ENCODE results near the gene DOK7. TPM values are rescaled to one million over a fixed set of nuclear protein-coding genes. Genes with fewer than 3 reads are reported as not detected.

Gene DOK7, protein sequence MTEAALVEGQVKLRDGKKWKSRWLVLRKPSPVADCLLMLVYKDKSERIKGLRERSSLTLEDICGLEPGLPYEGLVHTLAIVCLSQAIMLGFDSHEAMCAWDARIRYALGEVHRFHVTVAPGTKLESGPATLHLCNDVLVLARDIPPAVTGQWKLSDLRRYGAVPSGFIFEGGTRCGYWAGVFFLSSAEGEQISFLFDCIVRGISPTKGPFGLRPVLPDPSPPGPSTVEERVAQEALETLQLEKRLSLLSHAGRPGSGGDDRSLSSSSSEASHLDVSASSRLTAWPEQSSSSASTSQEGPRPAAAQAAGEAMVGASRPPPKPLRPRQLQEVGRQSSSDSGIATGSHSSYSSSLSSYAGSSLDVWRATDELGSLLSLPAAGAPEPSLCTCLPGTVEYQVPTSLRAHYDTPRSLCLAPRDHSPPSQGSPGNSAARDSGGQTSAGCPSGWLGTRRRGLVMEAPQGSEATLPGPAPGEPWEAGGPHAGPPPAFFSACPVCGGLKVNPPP
- 2.4 TPM for total RNA-seq (ENCODE audit: insufficient read depth, low replicate concordance)

DNA sequence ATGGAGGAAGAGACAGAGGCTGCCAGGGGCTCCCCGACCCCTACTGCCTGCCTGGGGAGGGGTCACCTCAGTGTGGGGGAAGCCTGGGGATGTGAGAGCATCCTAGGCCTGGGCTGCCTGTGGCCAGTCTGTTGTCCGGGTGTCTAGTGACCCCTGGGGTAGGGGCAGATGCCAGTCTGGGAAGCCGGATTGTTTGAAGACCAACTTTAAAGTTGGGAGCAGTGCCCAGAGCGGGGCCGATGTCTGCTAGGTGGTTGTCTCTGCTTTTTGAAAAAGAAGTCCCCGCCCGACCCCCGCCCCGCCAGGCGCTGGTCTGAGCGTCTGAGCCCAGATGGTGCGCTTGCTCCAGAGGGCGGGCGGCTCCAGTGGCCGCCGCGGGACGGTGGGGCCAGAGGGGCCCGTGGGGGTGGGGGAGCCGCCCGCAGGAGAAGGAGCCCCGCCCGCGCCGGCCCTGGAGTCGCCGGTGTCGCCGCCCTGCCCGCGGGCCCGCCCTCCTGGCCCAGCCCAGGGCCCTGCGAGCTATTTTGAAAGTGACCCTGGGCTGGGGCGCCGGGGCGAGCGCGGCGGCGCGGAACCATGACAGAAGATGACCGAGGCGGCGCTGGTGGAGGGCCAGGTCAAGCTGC, at the start of gene DOK7:
Gene DOK7 (plus strand): TSS at position 517 of the 626 bp plus-strand sequence. CDS start 70 bp downstream, at position 587.
- no peak for DNase-seq (ENCODE audit: low spot score)

DNA sequence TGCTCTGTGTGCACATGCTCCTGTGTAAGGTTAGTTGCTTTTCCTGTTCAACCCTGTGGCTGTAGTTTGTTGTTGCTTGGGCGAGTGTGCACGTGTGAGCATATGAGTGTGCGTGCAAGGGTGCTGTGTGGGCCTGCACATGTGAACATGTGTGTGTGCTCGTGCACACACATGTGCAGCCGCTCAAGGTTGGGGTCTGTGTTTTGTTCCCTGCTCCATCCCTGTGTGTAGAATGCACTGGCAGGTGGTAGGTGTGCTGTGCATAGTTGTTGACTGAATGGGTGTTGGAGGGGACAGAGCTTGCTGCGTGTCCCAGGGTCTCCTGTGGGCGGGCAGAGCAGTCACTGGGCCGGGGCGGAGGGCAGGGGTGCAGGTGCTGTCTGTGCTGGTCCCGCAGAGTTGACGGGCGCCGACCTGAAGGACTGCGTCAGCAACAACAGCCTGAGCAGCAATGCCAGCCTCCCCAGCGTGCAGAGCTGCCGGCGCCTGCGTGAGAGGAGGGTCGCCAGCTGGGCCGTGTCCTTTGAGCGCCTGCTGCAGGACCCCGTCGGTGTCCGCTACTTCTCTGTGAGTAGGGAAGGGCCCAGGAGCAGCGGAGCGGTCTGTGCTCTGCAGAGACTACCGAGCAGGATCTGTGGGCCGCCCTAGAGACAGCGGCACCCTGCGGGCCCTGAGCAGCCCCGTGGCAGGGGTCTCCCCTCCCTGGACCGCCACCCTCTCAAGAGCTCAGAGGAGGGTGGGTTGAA, 49.3 kb upstream of the DOK7 start:
- no peak for DNase-seq (ENCODE audit: low spot score)

DNA sequence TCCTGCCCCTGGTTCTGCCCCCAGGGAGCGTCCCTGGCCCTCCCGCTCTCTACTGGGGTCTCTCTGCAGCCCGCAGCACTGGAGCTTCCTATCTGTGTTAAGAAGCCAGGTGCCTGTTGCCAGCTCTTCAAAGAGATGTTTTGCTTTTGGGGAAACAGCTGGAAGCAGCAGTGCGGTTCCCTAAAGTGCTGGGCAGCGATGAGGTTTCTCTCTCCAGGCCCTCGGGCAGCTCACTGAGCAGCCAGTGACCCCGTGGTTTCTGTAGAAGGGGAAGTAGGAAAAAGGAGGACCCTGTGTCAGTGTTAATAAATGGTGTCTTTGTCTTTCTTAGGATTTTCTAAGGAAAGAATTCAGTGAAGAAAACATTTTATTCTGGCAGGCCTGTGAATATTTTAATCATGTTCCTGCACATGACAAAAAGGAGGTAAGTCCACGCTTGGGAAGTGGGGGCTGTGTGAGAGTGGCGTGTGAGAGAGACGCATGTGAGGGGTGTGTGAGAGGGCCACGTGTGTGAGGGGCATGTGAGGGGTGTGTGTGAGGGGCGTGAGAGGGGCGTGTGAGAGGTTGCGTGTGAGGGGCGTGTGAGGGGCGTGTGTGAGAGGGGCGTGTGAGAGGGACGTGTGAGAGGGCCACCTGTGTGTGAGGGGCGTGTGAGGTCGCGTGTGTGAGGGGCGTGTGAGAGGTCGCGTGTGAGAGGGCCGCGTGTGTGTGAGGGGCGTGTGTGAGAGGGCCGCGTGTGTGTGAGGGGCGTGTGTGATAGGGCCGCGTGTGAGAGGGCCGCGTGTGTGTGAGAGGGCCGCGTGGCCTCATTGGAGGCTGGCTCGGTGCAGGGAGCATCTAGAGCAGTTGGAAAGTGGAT, 48.5 kb upstream of the DOK7 start:
- peak; percentile 31 for DNase-seq (ENCODE audit: low spot score)

DNA sequence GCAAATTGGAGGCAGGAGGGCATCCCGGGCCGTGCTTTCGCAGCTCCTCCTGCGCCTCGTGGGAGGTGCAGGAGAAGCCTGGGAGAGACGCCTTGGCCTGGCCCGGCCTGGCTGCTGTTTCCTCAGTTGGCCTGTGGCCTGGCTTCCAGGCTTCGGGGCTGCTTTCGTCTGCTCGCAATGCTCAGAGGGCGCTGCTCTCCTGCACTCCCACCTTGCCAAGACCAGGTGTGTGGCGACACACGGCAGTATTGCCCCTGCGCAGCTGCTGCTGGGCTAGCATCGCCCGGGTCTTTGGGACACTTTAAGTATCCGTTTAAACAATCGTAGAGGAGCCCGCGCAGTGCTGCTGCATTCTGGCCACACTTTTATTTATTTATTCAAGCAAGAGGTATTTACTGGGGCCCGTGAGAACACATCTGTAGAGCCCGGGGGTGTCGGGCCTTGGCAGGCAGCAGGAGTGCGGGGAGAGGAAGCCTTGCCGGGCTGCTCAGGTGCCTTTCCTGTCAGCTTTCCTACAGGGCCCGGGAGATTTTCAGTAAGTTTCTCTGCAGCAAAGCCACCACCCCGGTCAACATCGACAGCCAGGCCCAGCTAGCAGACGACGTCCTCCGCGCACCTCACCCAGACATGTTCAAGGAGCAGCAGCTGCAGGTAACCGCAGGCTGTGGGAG, 47.5 kb upstream of the DOK7 start:
- DNase-seq (ENCODE audit: low spot score): no peak

DNA sequence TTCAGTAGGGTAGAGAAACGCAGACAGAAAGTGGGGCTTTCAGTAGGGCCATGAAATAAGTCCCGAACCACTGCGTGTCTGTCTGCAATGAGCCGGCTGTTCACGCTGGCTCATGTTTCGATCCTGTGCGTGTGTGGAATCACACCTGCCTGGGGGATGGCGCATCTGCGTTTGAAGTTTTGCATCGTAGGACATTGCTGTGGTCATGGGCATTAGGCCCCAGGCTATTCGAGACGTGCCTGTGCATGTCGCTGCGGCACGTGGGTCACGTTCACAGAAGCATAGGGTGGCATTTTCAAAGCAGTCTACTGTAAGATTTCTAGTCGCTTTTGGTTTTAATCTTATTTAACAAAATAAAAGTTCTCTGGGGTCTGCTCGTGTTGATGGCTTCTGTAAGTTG, 46.8 kb upstream of the DOK7 start:
- peak; percentile 16 for DNase-seq (ENCODE audit: low spot score)

DNA sequence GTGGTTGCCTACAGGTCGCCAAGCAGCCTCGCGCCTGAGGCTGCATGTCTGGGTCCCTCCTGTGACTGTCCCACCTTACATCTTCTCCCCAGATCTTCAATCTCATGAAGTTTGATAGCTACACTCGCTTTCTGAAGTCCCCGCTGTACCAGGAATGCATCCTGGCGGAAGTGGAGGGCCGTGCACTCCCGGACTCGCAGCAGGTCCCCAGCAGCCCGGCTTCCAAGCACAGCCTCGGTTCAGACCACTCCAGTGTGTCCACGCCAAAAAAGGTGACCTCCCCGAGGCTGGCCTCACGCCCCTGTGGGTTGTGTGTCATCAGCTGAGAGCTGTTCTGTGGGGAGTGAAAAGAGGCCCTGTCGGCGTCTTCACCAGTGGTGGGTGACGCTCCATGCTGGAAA, 46.3 kb upstream of the DOK7 start:
- DNase-seq (ENCODE audit: low spot score): no peak

DNA sequence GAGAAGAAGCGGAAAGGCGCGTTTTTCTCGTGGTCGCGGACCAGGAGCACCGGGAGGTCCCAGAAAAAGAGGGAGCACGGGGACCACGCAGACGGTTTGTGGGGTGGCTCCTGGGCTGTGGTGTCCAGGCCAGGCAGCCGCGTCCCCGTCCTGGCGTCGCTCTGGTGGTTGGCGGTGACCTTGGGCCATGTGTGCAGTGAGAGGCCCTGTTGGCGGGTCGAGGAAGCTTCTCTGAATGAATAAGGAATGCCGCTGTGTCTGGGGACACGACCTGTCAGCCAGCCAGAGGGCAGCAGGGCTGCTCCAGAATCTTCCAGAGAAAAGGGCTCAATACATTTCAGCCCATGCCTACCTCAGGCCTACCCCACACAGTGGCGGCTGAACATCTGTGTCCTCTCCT, 45.7 kb upstream of the DOK7 start:
- DNase-seq (ENCODE audit: low spot score): no peak

DNA sequence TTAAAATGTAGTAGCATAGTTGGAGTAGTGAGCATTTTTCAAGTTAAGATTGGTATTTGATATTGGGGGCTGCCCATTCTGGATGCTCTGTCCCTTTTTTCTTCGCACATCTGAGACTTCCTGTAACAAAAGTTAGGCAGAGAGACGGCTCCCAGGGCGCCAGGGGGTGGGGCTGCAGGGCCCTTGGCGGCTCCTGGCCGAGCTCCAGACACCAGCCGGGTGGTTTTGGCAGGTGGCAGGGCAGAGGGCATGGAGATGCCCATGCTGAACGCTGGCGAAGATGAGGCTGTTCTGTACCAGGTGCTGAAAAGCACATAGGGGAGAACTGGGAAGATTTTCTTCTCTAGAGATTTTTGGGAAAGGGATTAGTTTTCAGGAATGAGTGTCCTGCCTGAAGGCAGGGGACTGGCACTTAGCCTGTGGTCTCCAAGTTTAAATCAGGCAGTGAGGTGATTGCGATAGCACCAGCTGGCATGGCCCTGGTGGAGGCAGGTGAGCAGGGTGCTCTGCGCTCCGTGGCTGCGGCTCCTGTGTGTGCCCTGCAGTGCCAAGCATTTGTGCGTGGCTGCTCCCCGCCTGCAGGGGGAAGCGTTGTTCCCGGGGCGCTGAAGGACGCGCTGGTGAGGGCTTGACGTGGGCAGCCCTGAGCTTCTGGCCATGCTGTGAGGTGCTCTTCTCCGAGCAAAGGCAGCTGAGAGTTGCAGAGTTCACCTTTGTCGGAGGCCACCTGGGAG, 44.9 kb upstream of the DOK7 start:
- DNase-seq (ENCODE audit: low spot score): no peak

DNA sequence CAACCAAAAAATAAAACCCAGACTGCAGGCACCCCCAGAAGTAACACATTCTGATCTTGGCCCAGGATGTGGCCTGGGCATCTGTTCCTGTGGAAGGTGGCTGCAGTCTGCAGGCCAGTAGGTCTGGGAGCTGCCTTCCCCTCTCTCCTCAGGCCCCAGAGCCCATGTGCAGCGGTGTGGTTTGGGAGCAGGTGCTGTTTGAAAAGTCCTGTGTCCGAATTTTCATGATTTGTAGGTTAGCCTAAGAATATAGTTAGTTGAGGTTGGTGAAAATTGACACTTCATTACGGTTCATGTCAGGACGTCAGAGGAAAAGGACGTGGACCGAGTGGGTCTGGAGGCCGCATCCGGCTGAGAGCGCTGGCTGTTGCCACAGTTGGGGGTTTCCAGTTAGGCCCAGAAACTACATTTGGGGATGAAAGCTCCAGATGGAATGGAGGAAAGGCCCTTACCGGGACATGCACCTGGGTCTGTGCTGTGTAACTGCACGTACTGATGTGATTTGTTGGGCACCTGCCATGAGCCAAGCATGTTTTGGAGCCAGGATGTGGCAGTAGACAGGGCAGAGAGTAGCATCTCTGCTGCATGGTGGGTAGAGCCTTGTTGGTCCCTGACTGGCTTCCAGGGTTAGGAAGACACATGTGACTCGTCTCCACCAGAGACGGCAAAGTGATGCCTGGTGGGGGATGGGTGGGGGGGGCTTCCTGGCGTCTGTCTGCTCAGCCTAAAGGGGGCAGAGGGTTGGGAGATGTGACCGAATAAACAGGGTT, 43.1 kb upstream of the DOK7 start:
- no peak for DNase-seq (ENCODE audit: low spot score)

DNA sequence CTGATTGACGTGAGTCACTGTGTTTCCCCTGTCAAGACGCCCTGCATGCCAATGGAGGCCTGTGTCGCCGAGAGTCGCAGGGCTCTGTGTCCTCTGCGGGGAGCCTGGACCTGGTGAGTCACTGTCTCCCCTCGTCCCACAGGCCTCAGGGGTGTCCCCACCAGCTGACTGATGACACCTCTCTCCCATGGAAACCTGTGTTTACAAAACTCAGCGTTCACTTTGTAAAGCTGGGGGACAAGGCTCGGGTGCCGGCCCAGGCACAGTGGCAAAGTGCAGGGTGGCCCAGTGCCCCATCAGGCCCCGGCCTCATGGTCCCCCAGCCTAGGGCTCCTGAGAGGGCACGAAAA, 42.5 kb upstream of the DOK7 start:
- DNase-seq (ENCODE audit: low spot score): no peak

DNA sequence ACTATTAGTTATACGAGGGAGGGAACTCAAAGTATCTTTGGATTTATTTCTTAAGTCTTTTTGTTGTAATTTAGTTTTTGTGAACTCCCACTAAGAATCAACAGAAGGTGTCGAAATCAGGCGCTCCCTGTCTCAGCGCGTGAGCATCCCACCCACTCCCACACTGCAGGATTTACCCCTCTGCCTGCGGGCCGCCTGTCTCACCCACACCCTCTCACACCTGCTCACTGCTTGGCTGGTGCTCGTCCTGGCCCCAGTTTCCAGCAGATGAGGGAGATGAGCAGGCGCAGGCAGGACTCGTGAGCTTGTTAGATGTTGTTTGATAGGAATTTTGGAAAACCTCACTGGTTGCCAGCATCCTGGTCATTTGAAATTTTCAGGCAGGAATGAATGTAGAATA, 42.1 kb upstream of the DOK7 start:
- DNase-seq (ENCODE audit: low spot score): no peak

DNA sequence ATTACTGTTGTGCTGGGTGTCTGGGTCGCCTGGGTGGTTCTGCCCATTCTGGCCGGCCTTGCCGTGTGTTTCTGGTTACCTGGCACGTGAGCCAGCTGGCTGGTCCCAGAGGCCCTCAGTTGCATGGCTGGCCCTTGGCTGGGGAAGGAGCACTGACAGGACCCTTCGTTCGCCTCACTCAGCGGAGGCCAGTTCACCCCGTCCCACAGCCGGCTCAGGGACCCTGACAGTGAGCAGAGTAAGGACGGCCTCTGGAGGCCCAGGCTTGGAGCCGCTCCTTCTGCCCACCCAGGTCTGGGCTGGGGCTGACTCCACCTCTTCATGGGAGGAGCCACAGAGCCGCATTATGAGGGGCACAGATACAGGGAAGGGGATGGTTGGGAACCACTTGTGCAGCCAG, 41.6 kb upstream of the DOK7 start:
- DNase-seq (ENCODE audit: low spot score): no peak

DNA sequence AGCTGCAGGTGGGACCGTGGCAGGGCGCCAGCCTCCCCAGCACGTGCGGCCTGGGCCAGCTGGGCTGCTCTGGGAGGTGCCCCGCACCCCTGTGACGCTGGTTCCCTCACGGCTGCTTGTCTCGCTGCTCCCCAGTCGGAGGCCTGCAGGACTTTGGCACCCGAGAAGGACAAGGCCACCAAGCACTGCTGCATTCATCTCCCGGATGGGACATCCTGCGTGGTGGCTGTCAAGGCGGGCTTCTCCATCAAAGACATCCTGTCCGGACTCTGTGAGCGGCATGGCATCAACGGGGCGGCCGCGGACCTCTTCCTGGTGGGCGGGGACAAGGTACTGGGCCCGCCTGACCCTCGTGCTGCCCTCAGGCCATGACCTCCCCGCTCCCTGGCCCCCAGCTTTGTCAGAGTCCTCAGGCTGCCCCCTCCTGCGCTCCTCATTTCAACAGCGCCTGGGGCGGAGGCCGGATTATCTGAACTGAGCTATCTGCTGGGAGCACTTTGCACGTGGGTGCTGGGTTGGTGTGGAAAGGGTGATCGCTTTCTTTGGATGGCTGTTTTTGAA, 40.8 kb upstream of the DOK7 start:
- DNase-seq (ENCODE audit: low spot score): no peak

DNA sequence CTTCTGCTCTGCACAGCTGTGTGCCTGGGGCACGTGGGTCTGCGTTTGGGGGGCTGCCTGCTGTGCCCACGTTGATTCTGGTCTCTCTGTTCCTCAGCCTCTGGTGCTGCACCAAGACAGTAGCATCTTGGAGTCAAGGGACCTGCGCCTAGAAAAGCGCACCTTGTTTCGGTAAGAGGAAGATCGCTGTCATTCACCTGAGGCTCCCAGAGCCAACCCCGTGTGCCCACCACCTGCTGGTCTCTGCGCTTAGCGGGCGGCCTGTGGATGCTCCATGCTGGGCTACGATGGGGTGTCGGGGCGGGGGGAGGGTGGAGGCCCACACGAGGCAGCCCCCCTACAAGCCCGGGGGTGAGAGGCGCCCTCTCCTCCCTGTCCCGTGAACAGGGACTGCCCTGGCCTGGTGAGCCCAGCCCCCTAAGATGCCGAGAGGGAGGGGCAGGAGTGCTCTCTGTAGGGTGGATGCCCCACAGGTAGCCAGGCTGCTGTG, 40.3 kb upstream of the DOK7 start:
- DNase-seq (ENCODE audit: low spot score): no peak

DNA sequence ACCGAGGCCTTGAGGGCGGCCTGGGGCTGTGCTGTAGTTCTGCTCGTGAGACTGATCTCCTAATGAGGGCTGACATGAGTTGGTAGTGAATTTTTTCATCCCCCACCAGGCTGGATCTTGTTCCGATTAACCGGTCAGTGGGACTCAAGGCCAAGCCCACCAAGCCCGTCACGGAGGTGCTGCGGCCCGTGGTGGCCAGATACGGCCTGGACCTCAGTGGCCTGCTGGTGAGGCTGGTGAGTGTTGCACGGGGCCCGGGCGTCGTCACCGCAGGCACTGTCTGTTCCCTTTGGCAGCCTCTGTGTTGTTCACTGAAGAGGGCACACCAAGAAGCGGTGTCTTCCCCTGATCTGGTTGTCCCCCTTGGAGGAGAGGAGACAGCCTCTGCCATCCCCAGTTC, 39.7 kb upstream of the DOK7 start:
- DNase-seq (ENCODE audit: low spot score): no peak

DNA sequence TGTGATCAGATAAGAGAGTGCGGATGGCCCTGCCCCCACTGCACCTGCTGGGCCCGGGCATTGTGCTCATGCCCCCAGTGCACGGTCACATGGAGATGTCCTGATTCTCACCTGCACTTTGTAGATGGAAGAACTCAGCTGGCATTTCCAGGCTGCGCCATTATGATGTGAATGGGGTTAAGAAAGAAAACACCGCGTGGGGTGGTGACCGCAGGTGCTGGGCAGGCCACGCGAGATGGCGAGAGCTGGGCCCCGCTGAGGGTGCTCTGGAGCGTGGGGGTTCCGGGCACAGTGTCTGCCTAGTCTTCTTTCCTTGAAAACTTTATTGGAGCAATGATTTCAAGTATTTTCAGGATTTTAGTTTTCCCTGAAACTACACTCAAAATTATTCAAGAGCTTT, 39.2 kb upstream of the DOK7 start:
- no peak for DNase-seq (ENCODE audit: low spot score)

DNA sequence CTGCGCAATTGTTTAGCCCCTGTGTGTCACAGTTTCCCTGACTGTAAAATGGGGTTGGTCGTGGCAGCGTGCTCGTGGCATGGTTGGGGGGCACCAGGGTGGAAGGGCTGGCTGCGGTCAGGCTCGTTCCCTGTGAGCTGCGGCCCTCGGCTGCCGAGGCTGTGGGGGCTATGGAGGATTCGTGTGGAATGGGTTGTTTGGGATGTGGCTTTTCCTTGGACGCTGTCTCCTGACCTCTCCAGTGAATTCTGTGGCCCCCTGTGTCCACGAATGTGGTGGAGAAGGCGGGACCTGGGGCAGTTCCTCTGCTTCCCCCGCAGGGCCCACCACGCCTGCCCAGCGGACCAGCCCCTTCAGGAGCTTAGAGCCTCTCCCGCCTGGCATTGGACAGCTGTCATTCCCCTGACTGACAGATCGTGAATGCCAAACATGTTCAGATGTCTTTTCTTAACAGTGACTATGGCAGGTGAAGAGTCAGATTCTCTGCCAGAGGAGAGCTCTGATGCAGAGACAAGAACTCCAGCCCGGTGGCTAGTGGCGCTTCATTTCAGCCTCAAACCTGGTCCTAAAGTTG, 38.5 kb upstream of the DOK7 start:
- DNase-seq (ENCODE audit: low spot score): no peak

DNA sequence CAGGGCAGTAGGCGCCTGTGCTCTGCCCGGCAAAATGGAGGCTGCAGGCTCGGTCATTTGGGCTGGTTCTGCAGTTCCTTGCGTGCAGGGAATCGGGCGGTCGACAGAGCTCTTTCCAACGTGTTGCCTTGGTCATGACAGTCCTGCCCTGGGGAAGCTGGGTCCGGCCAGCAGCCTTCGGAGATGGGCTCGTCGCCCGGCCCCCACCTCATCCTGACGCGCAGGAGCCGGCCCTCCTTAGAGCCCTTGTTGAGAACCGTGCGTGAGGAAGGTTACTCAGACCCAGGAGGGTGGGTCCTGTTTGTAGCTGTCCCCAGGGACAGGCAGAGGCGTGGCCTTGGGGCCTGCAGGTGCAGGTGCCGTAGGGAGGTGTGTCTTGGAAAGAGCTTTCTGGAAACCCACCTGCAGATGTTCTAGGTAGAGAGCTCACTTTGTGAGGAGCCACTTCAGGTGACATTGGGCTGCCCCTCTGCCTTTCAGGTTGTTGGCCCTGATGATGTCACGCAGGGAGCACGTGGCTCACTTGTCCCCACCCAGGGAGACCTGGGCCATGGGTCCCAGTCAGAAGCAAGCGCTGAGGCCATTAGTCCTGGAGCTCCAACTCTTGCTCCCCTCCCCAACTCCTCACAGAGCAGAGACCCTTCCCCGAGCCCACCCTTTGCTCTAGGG, 36.5 kb upstream of the DOK7 start:
- DNase-seq (ENCODE audit: low spot score): no peak

All from umbilical cord (tissue), 2 donors.